ENCODE measurements around the gene NKD1.
"Not testable (repeated sequence)": the region's sequence is repeated elsewhere in the genome, so short reads cannot be mapped to it uniquely, and the experiment has no call there.

The NKD1 gene

DNA sequence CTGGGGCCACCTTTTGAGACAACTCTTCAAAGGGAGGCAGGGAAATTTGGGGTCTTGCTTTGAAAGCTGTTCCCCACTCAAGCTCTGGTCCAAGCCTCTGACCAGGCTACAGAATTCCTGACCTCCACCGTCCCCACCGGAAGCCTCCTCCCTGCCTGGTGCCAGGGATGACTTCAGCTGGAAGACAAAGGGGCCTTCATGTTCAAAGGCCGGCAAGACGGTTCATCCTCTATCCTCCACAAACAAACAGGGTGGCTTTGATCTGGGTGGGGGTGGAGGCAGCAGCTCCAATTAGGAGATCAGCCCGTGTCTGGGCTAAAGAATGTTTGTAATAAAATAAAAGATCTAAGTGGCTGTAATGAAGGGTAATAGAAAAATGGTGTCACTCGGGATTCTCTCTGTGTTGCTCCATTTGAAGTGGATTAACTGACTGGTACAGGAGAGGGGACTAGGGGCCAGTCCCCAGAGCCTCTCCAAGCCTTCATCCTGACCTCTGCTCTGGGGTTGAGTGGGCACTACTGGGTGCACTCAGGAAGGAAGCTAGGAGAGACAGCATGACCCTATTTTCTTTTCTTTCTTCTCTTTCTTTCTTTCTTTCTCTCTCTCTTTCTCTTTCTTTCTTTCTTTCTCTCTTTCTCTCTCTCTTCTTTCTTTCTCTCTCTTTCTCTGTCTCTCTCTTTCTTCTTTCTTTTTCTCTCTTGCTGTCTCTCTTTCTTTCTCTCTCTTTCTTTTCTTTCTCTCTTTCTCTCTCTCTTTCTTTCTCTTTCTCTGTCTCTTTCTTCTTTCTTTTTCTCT is 27.5 kb upstream of the NKD1 start:
- no peak for DNase-seq

- no peak for DNase-seq
These were observed 26.8 kb upstream of the NKD1 start for GRCh38 chr16:50521246-50521900.

DNA sequence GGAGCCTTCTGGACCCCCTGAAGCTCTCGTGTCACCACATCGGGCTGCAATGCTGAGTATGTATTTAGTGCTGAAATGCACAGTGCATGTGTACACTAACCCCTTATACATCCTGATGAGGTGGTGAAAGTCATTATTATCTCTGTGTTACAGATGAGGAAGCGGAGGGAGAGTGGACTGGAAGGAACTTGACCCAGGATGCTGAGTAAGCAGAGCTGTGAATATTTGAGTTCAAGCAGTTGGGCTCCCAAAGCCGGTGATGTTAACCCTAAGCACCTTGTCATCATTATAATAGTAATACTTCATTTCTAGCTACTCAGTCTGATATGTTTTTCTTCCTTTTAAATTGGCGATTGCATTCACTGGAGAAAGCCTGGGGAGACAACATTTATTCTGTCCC is 25.9 kb upstream of the NKD1 start:
- DNase-seq, result no peak

GRCh38 chr16:50523710-50524109 is 24.5 kb upstream of the NKD1 start:
- DNase-seq, result no peak

- no peak for DNase-seq
These were observed 22.9 kb upstream of the NKD1 start for GRCh38 chr16:50525262-50525661.

GRCh38 chr16:50525716-50526115 is 22.5 kb upstream of the NKD1 start:
- DNase-seq, result no peak

DNA sequence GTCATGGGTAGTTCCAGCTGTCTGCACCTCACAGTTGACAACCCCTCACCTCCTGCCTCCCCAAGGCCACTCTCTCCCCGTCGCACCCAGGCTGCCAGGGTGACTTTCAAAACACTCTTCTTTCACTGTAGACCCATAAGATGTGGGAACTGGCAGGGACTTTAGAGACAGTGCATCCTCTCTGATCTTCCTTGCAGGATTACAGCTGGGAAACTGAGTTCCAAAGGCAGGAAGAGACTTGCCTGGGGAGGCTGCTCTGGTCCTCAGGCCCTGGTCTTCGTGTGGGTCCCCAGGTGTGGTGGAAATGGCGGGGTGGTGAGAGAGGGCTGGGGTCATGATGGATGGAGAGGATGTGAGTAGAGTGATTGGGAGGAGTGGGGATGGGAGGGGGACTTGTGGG is 21.9 kb upstream of the NKD1 start:
- no peak for DNase-seq

GRCh38 chr16:50526796-50527195 is 21.4 kb upstream of the NKD1 start:
- no peak for DNase-seq

- DNase-seq, result no peak
These were observed 19.4 kb upstream of the NKD1 start for GRCh38 chr16:50528820-50529219.

GRCh38 chr16:50529334-50529733 is 18.9 kb upstream of the NKD1 start:
- DNase-seq, result no peak

GRCh38 chr16:50530277-50531236 is 17.6 kb upstream of the NKD1 start:
- no peak for DNase-seq

GRCh38 chr16:50531359-50531758 is 16.8 kb upstream of the NKD1 start:
- DNase-seq, result no peak

- no peak for DNase-seq
These were observed 16.3 kb upstream of the NKD1 start for GRCh38 chr16:50531901-50532300.

DNA sequence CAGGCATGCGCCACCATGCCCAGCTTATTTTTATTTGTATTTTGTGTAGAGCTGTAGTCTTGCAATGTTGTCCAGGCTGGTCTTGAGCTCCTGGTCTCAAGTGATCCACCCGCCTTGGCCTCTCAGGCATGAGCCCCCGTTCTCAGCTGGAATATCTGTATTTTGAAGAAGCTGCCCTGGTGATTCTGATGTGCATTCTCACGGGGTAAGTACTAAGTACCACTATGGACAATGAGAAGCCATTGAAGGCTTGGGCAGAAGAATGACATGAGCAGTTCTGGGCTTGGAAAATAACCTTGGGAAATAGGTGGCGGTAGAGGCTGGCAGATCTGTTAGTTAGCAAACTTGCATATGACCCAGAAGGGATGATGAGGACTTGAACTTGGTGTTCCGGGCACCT is 15.6 kb upstream of the NKD1 start:
- no peak for DNase-seq

- no peak for DNase-seq
These were observed 14.9 kb upstream of the NKD1 start for GRCh38 chr16:50533317-50533716.

DNA sequence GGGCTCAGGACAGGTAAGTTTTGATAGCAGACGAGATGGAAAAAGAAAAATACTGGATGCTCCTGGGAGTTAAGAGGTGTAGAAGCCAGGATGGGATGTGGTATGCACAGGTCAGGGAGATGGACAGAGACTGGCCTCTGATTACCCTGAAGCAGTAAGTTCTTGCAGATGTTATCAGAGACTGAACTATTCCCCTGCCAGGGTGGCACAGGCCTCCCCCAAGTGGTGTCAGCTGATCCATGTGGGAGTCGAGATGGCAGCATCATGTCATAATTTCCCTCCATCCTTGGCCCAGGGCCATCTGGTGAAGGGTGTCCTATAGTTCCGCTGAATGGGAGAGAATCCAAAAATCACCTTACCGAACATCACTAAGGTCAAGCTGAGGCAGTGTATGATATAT is 14.1 kb upstream of the NKD1 start:
- no peak for DNase-seq

DNA sequence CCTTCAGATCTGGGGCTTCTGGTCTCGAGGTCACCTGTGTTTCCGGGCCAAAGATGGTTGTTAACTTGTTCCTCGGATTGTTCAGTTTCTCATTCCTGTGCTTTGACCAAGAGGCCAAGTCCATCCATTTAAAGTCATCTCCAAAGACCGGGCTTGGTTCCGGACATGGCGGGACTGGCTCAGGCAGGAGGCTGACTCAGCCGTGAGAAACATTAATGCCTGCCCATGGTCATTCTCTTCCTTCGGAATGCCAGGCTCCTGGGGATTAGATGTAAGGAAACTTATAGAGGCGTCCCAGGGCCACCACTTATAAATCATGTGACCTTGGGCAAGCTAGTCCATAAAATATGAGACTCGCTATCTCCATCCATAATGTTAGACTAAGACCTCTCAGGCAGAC is 13.6 kb upstream of the NKD1 start:
- no peak for DNase-seq

GRCh38 chr16:50534958-50535357 is 13.2 kb upstream of the NKD1 start:
- no peak for DNase-seq

- DNase-seq, result no peak
These were observed 12.5 kb upstream of the NKD1 start for GRCh38 chr16:50535506-50536257.

GRCh38 chr16:50536258-50536645 is 11.9 kb upstream of the NKD1 start:
- not testable (repeated sequence) for DNase-seq

DNA sequence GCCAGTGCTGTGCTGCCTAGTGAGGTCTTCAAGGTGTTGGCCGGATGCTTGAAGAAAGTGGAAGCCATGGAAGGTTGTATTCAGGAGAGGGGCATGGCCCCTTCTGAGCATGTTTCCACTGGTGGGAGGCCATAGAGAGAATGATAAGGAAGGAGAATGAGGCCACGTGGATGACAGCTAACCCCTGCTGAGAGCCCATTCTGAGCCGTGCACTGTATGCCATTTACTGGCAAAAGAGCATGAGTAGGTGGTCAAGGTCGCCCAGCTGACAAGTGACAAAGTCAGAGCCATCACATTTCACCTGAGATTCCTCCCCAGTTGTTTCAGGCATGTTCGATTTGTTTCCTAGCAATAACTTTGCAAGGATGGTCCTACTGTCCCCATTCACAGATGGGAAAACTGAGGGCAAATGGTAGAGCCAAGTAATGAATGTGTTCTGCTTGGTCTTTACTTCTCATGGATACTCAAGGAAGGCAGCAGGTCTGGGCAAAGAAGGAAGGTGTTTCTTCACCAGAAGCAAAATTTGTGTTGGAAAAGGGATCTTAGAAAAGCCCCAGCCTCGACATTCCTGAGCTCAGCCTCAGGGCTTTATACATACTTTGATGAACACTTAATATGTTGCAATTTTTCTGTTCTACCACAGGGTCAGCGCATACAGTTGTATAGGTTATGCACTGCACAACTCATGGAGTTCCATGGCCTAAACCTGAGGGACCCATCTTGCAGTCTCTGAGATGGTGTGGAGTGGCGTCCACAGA is 10.5 kb upstream of the NKD1 start:
- no peak for DNase-seq
